ENCODE measurements around the gene RNF150.

DNA sequence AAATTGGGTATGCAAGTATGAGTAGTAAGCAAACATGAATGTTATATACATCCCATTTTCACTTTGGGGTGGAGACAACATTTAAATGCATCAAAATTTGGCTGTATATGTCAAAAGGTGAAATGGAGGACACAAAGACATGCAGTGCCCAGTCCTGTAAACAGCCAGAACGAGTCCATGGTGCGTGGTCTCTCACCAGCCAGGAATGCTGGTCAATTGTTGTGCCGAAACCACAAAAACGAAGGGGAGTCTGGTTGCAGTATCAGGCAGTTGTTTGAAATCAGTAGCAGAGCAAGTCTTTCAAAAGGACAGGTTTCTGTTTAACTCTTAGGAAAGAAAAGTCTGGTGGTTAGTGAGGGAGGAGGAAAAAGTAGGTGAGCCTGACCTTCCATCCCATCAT lies 22.3 kb upstream of the RNF150 start:
- TF ChIP-seq POLR2AphosphoS5 (IDR thresholded peaks at IDR 0.05) (no peak), MXI1 (conservative IDR thresholded peaks at IDR 0.05; ENCODE audit: poor library complexity, severe bottlenecking) (no peak), EZH2 (IDR thresholded peaks at IDR 0.05; ENCODE audit: borderline replicate concordance, insufficient read depth, low read length, poor library complexity, severe bottlenecking) (no peak), EP300 (conservative IDR thresholded peaks at IDR 0.05; ENCODE audit: poor library complexity, severe bottlenecking) (no peak)
- TF ChIP-seq, protein P1, sequence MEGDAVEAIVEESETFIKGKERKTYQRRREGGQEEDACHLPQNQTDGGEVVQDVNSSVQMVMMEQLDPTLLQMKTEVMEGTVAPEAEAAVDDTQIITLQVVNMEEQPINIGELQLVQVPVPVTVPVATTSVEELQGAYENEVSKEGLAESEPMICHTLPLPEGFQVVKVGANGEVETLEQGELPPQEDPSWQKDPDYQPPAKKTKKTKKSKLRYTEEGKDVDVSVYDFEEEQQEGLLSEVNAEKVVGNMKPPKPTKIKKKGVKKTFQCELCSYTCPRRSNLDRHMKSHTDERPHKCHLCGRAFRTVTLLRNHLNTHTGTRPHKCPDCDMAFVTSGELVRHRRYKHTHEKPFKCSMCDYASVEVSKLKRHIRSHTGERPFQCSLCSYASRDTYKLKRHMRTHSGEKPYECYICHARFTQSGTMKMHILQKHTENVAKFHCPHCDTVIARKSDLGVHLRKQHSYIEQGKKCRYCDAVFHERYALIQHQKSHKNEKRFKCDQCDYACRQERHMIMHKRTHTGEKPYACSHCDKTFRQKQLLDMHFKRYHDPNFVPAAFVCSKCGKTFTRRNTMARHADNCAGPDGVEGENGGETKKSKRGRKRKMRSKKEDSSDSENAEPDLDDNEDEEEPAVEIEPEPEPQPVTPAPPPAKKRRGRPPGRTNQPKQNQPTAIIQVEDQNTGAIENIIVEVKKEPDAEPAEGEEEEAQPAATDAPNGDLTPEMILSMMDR (IDR thresholded peaks at IDR 0.05; ENCODE audit: poor library complexity, severe bottlenecking): no peak
- TF ChIP-seq, protein P2, sequence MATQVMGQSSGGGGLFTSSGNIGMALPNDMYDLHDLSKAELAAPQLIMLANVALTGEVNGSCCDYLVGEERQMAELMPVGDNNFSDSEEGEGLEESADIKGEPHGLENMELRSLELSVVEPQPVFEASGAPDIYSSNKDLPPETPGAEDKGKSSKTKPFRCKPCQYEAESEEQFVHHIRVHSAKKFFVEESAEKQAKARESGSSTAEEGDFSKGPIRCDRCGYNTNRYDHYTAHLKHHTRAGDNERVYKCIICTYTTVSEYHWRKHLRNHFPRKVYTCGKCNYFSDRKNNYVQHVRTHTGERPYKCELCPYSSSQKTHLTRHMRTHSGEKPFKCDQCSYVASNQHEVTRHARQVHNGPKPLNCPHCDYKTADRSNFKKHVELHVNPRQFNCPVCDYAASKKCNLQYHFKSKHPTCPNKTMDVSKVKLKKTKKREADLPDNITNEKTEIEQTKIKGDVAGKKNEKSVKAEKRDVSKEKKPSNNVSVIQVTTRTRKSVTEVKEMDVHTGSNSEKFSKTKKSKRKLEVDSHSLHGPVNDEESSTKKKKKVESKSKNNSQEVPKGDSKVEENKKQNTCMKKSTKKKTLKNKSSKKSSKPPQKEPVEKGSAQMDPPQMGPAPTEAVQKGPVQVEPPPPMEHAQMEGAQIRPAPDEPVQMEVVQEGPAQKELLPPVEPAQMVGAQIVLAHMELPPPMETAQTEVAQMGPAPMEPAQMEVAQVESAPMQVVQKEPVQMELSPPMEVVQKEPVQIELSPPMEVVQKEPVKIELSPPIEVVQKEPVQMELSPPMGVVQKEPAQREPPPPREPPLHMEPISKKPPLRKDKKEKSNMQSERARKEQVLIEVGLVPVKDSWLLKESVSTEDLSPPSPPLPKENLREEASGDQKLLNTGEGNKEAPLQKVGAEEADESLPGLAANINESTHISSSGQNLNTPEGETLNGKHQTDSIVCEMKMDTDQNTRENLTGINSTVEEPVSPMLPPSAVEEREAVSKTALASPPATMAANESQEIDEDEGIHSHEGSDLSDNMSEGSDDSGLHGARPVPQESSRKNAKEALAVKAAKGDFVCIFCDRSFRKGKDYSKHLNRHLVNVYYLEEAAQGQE (IDR thresholded peaks at IDR 0.05; ENCODE audit: borderline replicate concordance): no peak

Data from neural cell (in vitro differentiated cells).